Loucy (cell line): Measurements from ENCODE around the gene CAMK2A.

Experiments
- H2AFZ ChIP-seq: fragments of 200-600 bp; sonication (generic); 2 replicates; pipeline ENCODE4 v1.6.0; 2016; ENCODE audit warnings: antibody characterized with exemption, mild to moderate bottlenecking, low read length, moderate library complexity
- H3F3A ChIP-seq: fragments of 200-600 bp; 2 replicates; pipeline ENCODE4 v1.6.0; 2016; ENCODE audit warnings: antibody characterized with exemption, low read depth, mild to moderate bottlenecking
- H3K27me3 ChIP-seq: fragments of 200-600 bp; sonication (generic); 2 replicates; pipeline ENCODE4 v1.6.1; 2014; ENCODE audit warnings: low read length, mild to moderate bottlenecking; ENCODE audit not compliant: insufficient read depth, poor library complexity, severe bottlenecking
- H3K36me3 ChIP-seq: fragments of 200-600 bp; sonication (generic); 2 replicates; pipeline ENCODE4 v1.6.1; 2016; ENCODE audit warnings: low read length; ENCODE audit not compliant: insufficient read depth
- H3K4me1 ChIP-seq: fragments of 200-600 bp; sonication (generic); 2 replicates; pipeline ENCODE4 v1.5.1; 2014; ENCODE audit warnings: low read length, mild to moderate bottlenecking; ENCODE audit not compliant: insufficient read depth, poor library complexity, severe bottlenecking
- H3K4me2 ChIP-seq: fragments of 200-600 bp; sonication (generic); 2 replicates; pipeline ENCODE4 v1.6.0; 2014; ENCODE audit warnings: antibody characterized with exemption, low read length, low read depth, mild to moderate bottlenecking; ENCODE audit not compliant: poor library complexity, severe bottlenecking
- H3K4me3 ChIP-seq: fragments of 200-600 bp; sonication (generic); 2 replicates; pipeline ENCODE4 v1.5.1; 2014; ENCODE audit warnings: low read length, mild to moderate bottlenecking, mixed read lengths; ENCODE audit not compliant: poor library complexity, severe bottlenecking
- H3K79me2 ChIP-seq: fragments of 200-600 bp; sonication (generic); 2 replicates; pipeline ENCODE4 v1.6.1; 2014; ENCODE audit warnings: low read length; ENCODE audit not compliant: insufficient read depth
- H3K9ac ChIP-seq: fragments of 200-600 bp; sonication (generic); 2 replicates; pipeline ENCODE4 v1.6.0; 2014; ENCODE audit warnings: mild to moderate bottlenecking, low read depth, low read length, moderate library complexity; ENCODE audit not compliant: poor library complexity, severe bottlenecking
- H3K9me2 ChIP-seq: fragments of 200-600 bp; sonication (generic); replicated peaks from 2 replicates; pipeline ENCODE4 v1.6.1; 2016; ENCODE audit warnings: low read depth, low read length, mixed read lengths
- H3K9me3 ChIP-seq: fragments of 200-600 bp; sonication (generic); 2 replicates; pipeline ENCODE4 v1.6.1; 2014; ENCODE audit warnings: mild to moderate bottlenecking, antibody characterized with exemption, low read length, low read depth; ENCODE audit not compliant: insufficient read depth
- H4K20me1 ChIP-seq: fragments of 200-600 bp; sonication (generic); 2 replicates; pipeline ENCODE4 v1.6.0; 2014; ENCODE audit warnings: antibody characterized with exemption, low read length, mild to moderate bottlenecking; ENCODE audit not compliant: insufficient read depth, poor library complexity, severe bottlenecking
- CTCF ChIP-seq: fragments of 200-600 bp; sonication (generic); conservative IDR thresholded peaks from 2 replicates; pipeline ENCODE4 v1.5.1; 2014; ENCODE audit warnings: mild to moderate bottlenecking, antibody characterized with exemption, low read length
- EZH2phosphoT487 ChIP-seq: fragments of 200-600 bp; IDR thresholded peaks from 2 replicates; pipeline ENCODE4 v1.6.1; 2018; ENCODE audit warnings: antibody characterized with exemption, mild to moderate bottlenecking, moderate library complexity, borderline replicate concordance

Gene CAMK2A

DNA sequence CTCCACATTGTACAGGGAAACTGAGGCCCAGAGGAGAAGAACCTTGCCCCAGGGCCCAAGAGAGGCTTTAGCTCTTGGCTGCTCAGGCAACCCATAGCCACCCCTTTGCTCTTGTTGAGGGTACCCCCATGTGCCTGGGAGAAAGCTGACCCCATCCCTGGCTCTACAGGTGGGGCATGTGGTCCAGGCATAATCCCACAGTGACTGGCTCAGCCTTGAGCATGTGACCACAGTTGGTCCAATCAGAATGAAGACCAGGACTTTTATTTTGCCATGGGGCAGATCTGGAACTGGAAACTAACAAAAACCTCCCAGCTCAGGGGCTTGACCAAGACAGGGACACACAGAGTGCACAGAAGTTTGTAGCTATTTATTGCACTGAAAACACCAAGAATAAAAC is 70.4 kb downstream of the CAMK2A start:
- H3K36me3 ChIP-seq = no peaks in the 10 kb centered on the region
- H3K4me1 ChIP-seq = no peaks in the 10 kb centered on the region
- no peaks in the 10 kb centered on the region for H3K27me3 ChIP-seq
- H3K9me3 ChIP-seq = no peaks in the 10 kb centered on the region
- no peaks in the 10 kb centered on the region for H3F3A ChIP-seq
- no peak overlapping the region for H3K4me3 ChIP-seq
- no peak overlapping the region for H3K9ac ChIP-seq
- TF ChIP-seq EZH2phosphoT487 (no peak), CTCF (no peak)
- no peak overlapping the region for H2AFZ ChIP-seq
- no peaks in the 10 kb centered on the region for H3K9me2 ChIP-seq
- no peaks in the 10 kb centered on the region for H4K20me1 ChIP-seq
- H3K4me2 ChIP-seq = no peak overlapping the region
- H3K79me2 ChIP-seq = no peaks in the 10 kb centered on the region

GRCh38 chr5:150218693-150219035 is 70.9 kb downstream of the CAMK2A start:
- H3K9me3 ChIP-seq = no peaks in the 10 kb centered on the region
- TF ChIP-seq EZH2phosphoT487 (no peak), CTCF (no peak)
- no peak overlapping the region for H3K4me3 ChIP-seq
- H3K36me3 ChIP-seq = no peaks in the 10 kb centered on the region
- H3K9ac ChIP-seq = no peak overlapping the region
- no peak overlapping the region for H3K4me2 ChIP-seq
- H3F3A ChIP-seq = no peaks in the 10 kb centered on the region
- H3K9me2 ChIP-seq = no peaks in the 10 kb centered on the region
- no peak overlapping the region for H2AFZ ChIP-seq
- no peaks in the 10 kb centered on the region for H3K27me3 ChIP-seq
- H3K79me2 ChIP-seq = no peaks in the 10 kb centered on the region
- no peaks in the 10 kb centered on the region for H4K20me1 ChIP-seq
- H3K4me1 ChIP-seq = no peaks in the 10 kb centered on the region

DNA sequence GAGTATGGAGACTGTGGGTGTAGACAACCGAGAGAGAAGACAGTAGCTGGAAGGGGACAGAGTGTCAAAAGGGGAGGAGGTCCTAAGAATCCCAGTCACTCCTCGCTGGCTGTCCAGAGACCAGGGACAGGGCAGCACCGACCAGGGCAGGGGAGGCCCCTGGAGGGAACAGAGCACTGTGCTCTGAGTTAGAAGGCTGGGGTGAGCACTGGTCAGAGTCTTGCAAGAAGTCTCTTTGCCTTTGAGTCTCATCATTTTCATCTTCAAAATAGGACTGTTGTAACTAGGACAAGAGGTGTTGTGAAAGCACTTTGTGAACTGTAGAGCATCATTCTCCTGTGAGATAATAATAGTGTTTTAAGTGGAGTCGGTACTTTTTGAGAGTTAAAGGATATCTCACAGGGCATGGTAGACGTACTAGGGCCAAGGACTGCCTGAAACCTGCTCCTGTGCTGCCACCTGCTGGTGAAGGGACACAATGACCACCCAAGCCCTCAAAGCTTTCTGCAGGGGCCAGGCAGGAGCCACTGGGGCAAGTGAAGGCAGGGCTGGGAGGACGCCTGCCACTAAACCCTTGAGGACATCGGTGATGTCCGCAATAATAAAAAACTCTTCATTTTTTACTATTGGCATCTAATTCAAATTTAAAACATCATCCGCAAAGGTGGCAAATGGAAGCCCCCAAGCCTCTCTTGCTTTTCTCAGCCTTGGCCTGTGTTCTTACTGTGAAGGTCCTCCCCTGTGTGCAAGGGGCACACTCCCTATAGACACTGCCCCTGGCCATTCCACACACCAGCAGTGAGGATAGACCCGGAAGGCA is 71.5 kb downstream of the CAMK2A start:
- no peaks in the 10 kb centered on the region for H3K36me3 ChIP-seq
- no peak overlapping the region for H3K4me3 ChIP-seq
- H3K4me1 ChIP-seq = no peaks in the 10 kb centered on the region
- peak overlapping the region; percentile 39; the same call in 1 of the 2 replicates for H2AFZ ChIP-seq
- H3K9ac ChIP-seq = no peak overlapping the region
- no peak overlapping the region for H3K4me2 ChIP-seq
- H3F3A ChIP-seq = no peaks in the 10 kb centered on the region
- H3K79me2 ChIP-seq = no peaks in the 10 kb centered on the region
- no peak for TF ChIP-seq EZH2phosphoT487
- TF ChIP-seq CTCF = peak; percentile 89
- no peaks in the 10 kb centered on the region for H3K9me3 ChIP-seq
- H3K9me2 ChIP-seq = no peaks in the 10 kb centered on the region
- H3K27me3 ChIP-seq = no peaks in the 10 kb centered on the region
- no peaks in the 10 kb centered on the region for H4K20me1 ChIP-seq
